Smooth muscle cell of the umbilical artery (primary cell): Measurements from ENCODE around the gene L3MBTL3. TPM values are rescaled to one million over a fixed set of nuclear protein-coding genes. Genes with fewer than 3 reads are reported as not detected.

Experiments
- total RNA-seq: library from RNA; depleted of rRNA; stranded (reverse); fragments of >200 nt; gene quantifications from 2 replicates; pipeline ENCODE4 v1.2.3, GENCODE V29; 2014

The L3MBTL3 gene
- total RNA-seq, result 11.6 and 12.7 TPM in 2 replicates

GRCh38 chr6:130018292-130018743 lies at the start of gene L3MBTL3:
Gene L3MBTL3 (plus strand): TSS chr6:130018581. CDS start chr6:130042700, 24,119 bp downstream.

Other genes with a start within 250 kb of the L3MBTL3 start
- gene TMEM244, start 157.3 kb upstream of the L3MBTL3 start, total RNA-seq, result not detected in 2 replicates
- gene SAMD3, start 204.4 kb downstream of the L3MBTL3 start, total RNA-seq, result 24.1 and 36.4 TPM in 2 replicates